ENCODE results near the gene FATE1.

Gene FATE1

GRCh38 chrX:151752847-151753246 is 37.0 kb downstream of the FATE1 start:
- Histone ChIP-seq H3K9ac (ENCODE audit: low read length) (no peak overlapping the region), H3K4me3 (ENCODE audit: low read length) (no peak overlapping the region), H3K27me3 (ENCODE audit: control insufficient read depth, insufficient read depth, low read length) (no peaks in the 10 kb centered on the region), H3K4me1 (ENCODE audit: control insufficient read depth, insufficient read depth, low read length) (no peaks in the 10 kb centered on the region), H3K36me3 (ENCODE audit: control insufficient read depth, insufficient read depth, low read length) (no peaks in the 10 kb centered on the region), H3K9me3 (ENCODE audit: control insufficient read depth, low read length) (no peaks in the 10 kb centered on the region)

DNA sequence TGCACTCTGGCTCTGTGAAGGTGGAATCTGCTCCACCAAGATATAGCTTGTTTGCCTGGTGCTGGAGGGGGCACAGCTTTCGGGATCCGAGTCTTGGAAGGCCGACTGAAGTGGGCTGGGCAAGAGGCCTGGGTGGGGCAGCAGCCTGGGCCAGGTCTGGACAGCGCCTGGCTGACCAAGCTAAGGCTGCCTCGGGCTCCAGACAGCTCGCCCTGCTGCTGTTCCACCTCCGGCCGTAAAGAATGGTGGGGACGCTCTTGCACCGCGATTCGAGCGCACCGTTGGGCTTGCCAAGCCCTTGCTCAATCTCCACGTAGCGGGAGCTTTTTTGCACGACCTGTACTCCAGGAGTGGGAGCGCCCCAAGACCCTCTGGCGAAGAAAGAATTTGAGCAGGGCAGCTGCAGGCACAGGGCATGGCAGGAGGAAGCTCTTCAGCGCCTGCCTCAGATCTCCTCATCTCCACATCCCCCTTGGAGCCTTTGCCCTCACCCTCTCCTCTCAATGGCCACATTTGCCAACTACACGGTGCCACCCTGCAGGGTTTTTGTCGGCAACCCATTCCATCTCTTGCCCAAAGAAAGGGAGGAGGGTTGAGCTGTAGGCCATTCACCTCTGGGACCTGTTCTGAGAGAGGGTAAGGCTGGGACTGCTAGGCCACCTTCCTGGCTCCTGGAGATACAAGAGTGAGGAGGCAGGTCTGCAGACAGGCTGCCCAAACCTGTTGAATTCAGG is 37.6 kb downstream of the FATE1 start:
- no peaks in the 10 kb centered on the region for H3K9me3 ChIP-seq (ENCODE audit: control insufficient read depth, low read length)
- H3K27me3 ChIP-seq (ENCODE audit: control insufficient read depth, insufficient read depth, low read length), result no peaks in the 10 kb centered on the region
- no peak overlapping the region for H3K9ac ChIP-seq (ENCODE audit: low read length)
- no peak overlapping the region for H3K4me3 ChIP-seq (ENCODE audit: low read length)
- no peaks in the 10 kb centered on the region for H3K36me3 ChIP-seq (ENCODE audit: control insufficient read depth, insufficient read depth, low read length)
- no peaks in the 10 kb centered on the region for H3K4me1 ChIP-seq (ENCODE audit: control insufficient read depth, insufficient read depth, low read length)

- Histone ChIP-seq H3K4me1 (ENCODE audit: control insufficient read depth, insufficient read depth, low read length) (no peaks in the 10 kb centered on the region), H3K9me3 (ENCODE audit: control insufficient read depth, low read length) (no peaks in the 10 kb centered on the region), H3K36me3 (ENCODE audit: control insufficient read depth, insufficient read depth, low read length) (no peaks in the 10 kb centered on the region), H3K4me3 (ENCODE audit: low read length) (no peak overlapping the region), H3K9ac (ENCODE audit: low read length) (no peak overlapping the region), H3K27me3 (ENCODE audit: control insufficient read depth, insufficient read depth, low read length) (no peaks in the 10 kb centered on the region)
Measured at GRCh38 chrX:151754047-151754429, 38.2 kb downstream of the FATE1 start.

- Histone ChIP-seq H3K9ac (ENCODE audit: low read length) (no peak overlapping the region), H3K27me3 (ENCODE audit: control insufficient read depth, insufficient read depth, low read length) (no peaks in the 10 kb centered on the region), H3K4me1 (ENCODE audit: control insufficient read depth, insufficient read depth, low read length) (no peaks in the 10 kb centered on the region), H3K9me3 (ENCODE audit: control insufficient read depth, low read length) (no peaks in the 10 kb centered on the region), H3K4me3 (ENCODE audit: low read length) (no peak overlapping the region), H3K36me3 (ENCODE audit: control insufficient read depth, insufficient read depth, low read length) (no peaks in the 10 kb centered on the region)
Measured at GRCh38 chrX:151754641-151755215, 38.9 kb downstream of the FATE1 start.

GRCh38 chrX:151759041-151759708 is 43.3 kb downstream of the FATE1 start:
- no peaks in the 10 kb centered on the region for H3K27me3 ChIP-seq (ENCODE audit: control insufficient read depth, insufficient read depth, low read length)
- H3K9me3 ChIP-seq (ENCODE audit: control insufficient read depth, low read length), result no peaks in the 10 kb centered on the region
- H3K4me1 ChIP-seq (ENCODE audit: control insufficient read depth, insufficient read depth, low read length), result no peaks in the 10 kb centered on the region
- no peak overlapping the region for H3K9ac ChIP-seq (ENCODE audit: low read length)
- H3K4me3 ChIP-seq (ENCODE audit: low read length), result no peak overlapping the region
- H3K36me3 ChIP-seq (ENCODE audit: control insufficient read depth, insufficient read depth, low read length), result no peaks in the 10 kb centered on the region

DNA sequence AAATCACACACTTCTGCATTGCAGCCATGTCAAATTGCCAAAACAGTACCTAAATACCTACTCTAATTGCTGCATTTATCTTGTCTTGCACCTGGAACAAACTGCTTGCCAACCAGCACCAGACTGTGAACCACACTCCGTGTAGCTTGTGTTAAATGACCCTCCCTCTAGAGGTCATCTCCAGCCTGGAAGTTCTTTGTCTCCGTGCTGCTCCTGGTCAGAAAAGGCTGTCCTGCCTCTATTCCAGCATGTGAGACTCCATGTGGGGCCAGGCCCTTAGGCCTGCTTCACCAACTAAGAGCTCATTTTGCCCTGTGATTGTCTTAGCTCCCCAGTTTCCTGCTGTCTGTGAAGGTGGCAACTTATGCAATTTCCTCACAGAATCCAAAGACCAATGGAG is 47.0 kb downstream of the FATE1 start:
- H3K4me3 ChIP-seq (ENCODE audit: low read length), result no peak overlapping the region
- no peaks in the 10 kb centered on the region for H3K27me3 ChIP-seq (ENCODE audit: control insufficient read depth, insufficient read depth, low read length)
- no peak overlapping the region for H3K9ac ChIP-seq (ENCODE audit: low read length)
- H3K36me3 ChIP-seq (ENCODE audit: control insufficient read depth, insufficient read depth, low read length), result no peaks in the 10 kb centered on the region
- no peaks in the 10 kb centered on the region for H3K4me1 ChIP-seq (ENCODE audit: control insufficient read depth, insufficient read depth, low read length)
- no peaks in the 10 kb centered on the region for H3K9me3 ChIP-seq (ENCODE audit: control insufficient read depth, low read length)

GRCh38 chrX:151763711-151764110 is 47.9 kb downstream of the FATE1 start:
- H3K36me3 ChIP-seq (ENCODE audit: control insufficient read depth, insufficient read depth, low read length), result no peaks in the 10 kb centered on the region
- H3K4me3 ChIP-seq (ENCODE audit: low read length), result no peak overlapping the region
- no peaks in the 10 kb centered on the region for H3K9me3 ChIP-seq (ENCODE audit: control insufficient read depth, low read length)
- H3K27me3 ChIP-seq (ENCODE audit: control insufficient read depth, insufficient read depth, low read length), result no peaks in the 10 kb centered on the region
- no peak overlapping the region for H3K9ac ChIP-seq (ENCODE audit: low read length)
- no peaks in the 10 kb centered on the region for H3K4me1 ChIP-seq (ENCODE audit: control insufficient read depth, insufficient read depth, low read length)

- Histone ChIP-seq H3K4me1 (ENCODE audit: control insufficient read depth, insufficient read depth, low read length) (no peaks in the 10 kb centered on the region), H3K4me3 (ENCODE audit: low read length) (no peak overlapping the region), H3K9me3 (ENCODE audit: control insufficient read depth, low read length) (no peaks in the 10 kb centered on the region), H3K36me3 (ENCODE audit: control insufficient read depth, insufficient read depth, low read length) (no peaks in the 10 kb centered on the region), H3K9ac (ENCODE audit: low read length) (no peak overlapping the region), H3K27me3 (ENCODE audit: control insufficient read depth, insufficient read depth, low read length) (no peaks in the 10 kb centered on the region)
Measured at GRCh38 chrX:151765026-151765425, 49.2 kb downstream of the FATE1 start.

- no peaks in the 10 kb centered on the region for H3K4me1 ChIP-seq (ENCODE audit: control insufficient read depth, insufficient read depth, low read length)
- H3K27me3 ChIP-seq (ENCODE audit: control insufficient read depth, insufficient read depth, low read length), result no peaks in the 10 kb centered on the region
- no peak overlapping the region for H3K9ac ChIP-seq (ENCODE audit: low read length)
- H3K9me3 ChIP-seq (ENCODE audit: control insufficient read depth, low read length), result no peaks in the 10 kb centered on the region
- H3K4me3 ChIP-seq (ENCODE audit: low read length), result no peak overlapping the region
- no peaks in the 10 kb centered on the region for H3K36me3 ChIP-seq (ENCODE audit: control insufficient read depth, insufficient read depth, low read length)
Measured at GRCh38 chrX:151771726-151772125, 55.9 kb downstream of the FATE1 start.

Data from mucosa of stomach (tissue), 1 donor.